H54 (cell line): ENCODE data around the gene UGT1A3.
"Not testable (repeated sequence)": the region's sequence is repeated elsewhere in the genome, so short reads cannot be mapped to it uniquely, and the experiment has no call there.

ENCODE experiments used
- DNase-seq: peaks from one replicate; pipeline ENCODE4 v3.0.0; 2011; ENCODE audit warnings: low spot score, mixed read lengths; ENCODE audit not compliant: insufficient read length
- FAIRE-seq: peaks from 3 replicates; lab custom pipeline; 2011; peaks lifted over from hg19 to GRCh38; lab: Jason Lieb, UNC
- POLR2A ChIP-seq: IDR thresholded peaks from 2 replicates; pipeline ENCODE4 v1.6.1; 2011; ENCODE audit warnings: low read depth, mild to moderate bottlenecking, low read length

Gene UGT1A3

GRCh38 chr2:233698740-233699139, 30.1 kb upstream of the UGT1A3 start:
- FAIRE-seq (no peak), DNase-seq (no peak)
- TF ChIP-seq POLR2A, result no peak

GRCh38 chr2:233699424-233700027, 29.3 kb upstream of the UGT1A3 start:
- FAIRE-seq (no peak), DNase-seq (no peak)
- no peak for TF ChIP-seq POLR2A

- DNase-seq (no peak), FAIRE-seq (no peak)
- TF ChIP-seq POLR2A, result no peak
Observed at GRCh38 chr2:233700028-233700635, 28.7 kb upstream of the UGT1A3 start.

GRCh38 chr2:233700842-233701241, 28.0 kb upstream of the UGT1A3 start:
- not testable (repeated sequence) for DNase-seq, FAIRE-seq

- no peak for TF ChIP-seq POLR2A
- FAIRE-seq (no peak), DNase-seq (no peak)
Observed at GRCh38 chr2:233702238-233702637, 26.6 kb upstream of the UGT1A3 start.

GRCh38 chr2:233705911-233706506, 22.8 kb upstream of the UGT1A3 start:
- FAIRE-seq (no peak), DNase-seq (no peak)
- no peak for TF ChIP-seq POLR2A

GRCh38 chr2:233706720-233707119, 22.1 kb upstream of the UGT1A3 start:
- DNase-seq (no peak), FAIRE-seq (no peak)
- TF ChIP-seq POLR2A, result no peak

- TF ChIP-seq POLR2A, result no peak
- DNase-seq (no peak), FAIRE-seq (no peak)
Observed at GRCh38 chr2:233707940-233708644, 20.8 kb upstream of the UGT1A3 start.

- TF ChIP-seq POLR2A, result no peak
- DNase-seq (no peak), FAIRE-seq (no peak)
Observed at GRCh38 chr2:233708942-233709341, 19.9 kb upstream of the UGT1A3 start.

GRCh38 chr2:233711312-233712008, 17.4 kb upstream of the UGT1A3 start:
- no peak for TF ChIP-seq POLR2A
- FAIRE-seq (no peak), DNase-seq (peak; percentile 55)

GRCh38 chr2:233712611-233713261, 16.1 kb upstream of the UGT1A3 start, which contains the start of gene UGT1A5:
Gene UGT1A5, plus strand, starts transcription at chr2:233712907. Its CDS starts 85 bp downstream, at chr2:233712992.
- TF ChIP-seq POLR2A, result no peak
- FAIRE-seq, result no peak

GRCh38 chr2:233713262-233713615, 15.6 kb upstream of the UGT1A3 start:
- TF ChIP-seq POLR2A, result no peak
- FAIRE-seq (no peak), DNase-seq (no peak)

More at GRCh38 chr2:233712611-233713261, 16.1 kb upstream of the UGT1A3 start, which contains the start of gene UGT1A5:
- DNase-seq, result no peak

- FAIRE-seq, result no peak
Observed at GRCh38 chr2:233714121-233714520, 14.7 kb upstream of the UGT1A3 start.

More at GRCh38 chr2:233714121-233714520, 14.7 kb upstream of the UGT1A3 start:
- no peak for TF ChIP-seq POLR2A
- no peak for DNase-seq
